RWPE2 (cell line): ENCODE measurements around the gene SH3YL1.

Source experiments
- ATAC-seq: fragments of 200-7000 bp; cut with Tn5 transposase; 3 replicates; pipeline ENCODE4 v1.9.1; 2021; ENCODE audit warnings: low read depth
- DNase-seq: peaks from one replicate; pipeline ENCODE4 v3.0.0-alpha.2; 2020; ENCODE audit warnings: low spot score
- H3K27ac ChIP-seq: fragments of 450-650 bp; 2 replicates; pipeline ENCODE4 v1.5.1; 2017; ENCODE audit warnings: mild to moderate bottlenecking; ENCODE audit not compliant: poor library complexity, severe bottlenecking
- H3K27me3 ChIP-seq: fragments of 250-450 bp; sonication (Bioruptor Pico); 2 replicates; pipeline ENCODE4 v1.5.1; 2021; ENCODE audit warnings: mild to moderate bottlenecking, moderate library complexity; ENCODE audit not compliant: insufficient read depth, poor library complexity, severe bottlenecking
- H3K36me3 ChIP-seq: fragments of 250-450 bp; sonication (Bioruptor Pico); 2 replicates; pipeline ENCODE4 v1.5.1; 2020; ENCODE audit warnings: low read depth, mild to moderate bottlenecking, moderate library complexity
- H3K4me1 ChIP-seq: fragments of 250-450 bp; sonication (Bioruptor Pico); 2 replicates; pipeline ENCODE4 v1.5.1; 2021; ENCODE audit warnings: mild to moderate bottlenecking, moderate library complexity; ENCODE audit not compliant: insufficient read depth, poor library complexity, severe bottlenecking
- H3K4me3 ChIP-seq: fragments of 250-450 bp; sonication (Bioruptor Pico); 2 replicates; pipeline ENCODE4 v1.5.1; 2021; ENCODE audit warnings: mild to moderate bottlenecking, moderate library complexity; ENCODE audit not compliant: severe bottlenecking
- H3K9me3 ChIP-seq: fragments of 250-450 bp; sonication (Bioruptor Pico); 2 replicates; pipeline ENCODE4 v1.5.1; 2021; ENCODE audit warnings: mild to moderate bottlenecking, moderate library complexity; ENCODE audit not compliant: severe bottlenecking
- TF ChIP-seq, protein P1 (sequence below): fragments of 450-650 bp; IDR thresholded peaks from one replicate; pipeline ENCODE4 v1.5.1; 2017; ENCODE audit warnings: mild to moderate bottlenecking, moderate library complexity; ENCODE audit not compliant: poor library complexity, severe bottlenecking

Gene SH3YL1, protein sequence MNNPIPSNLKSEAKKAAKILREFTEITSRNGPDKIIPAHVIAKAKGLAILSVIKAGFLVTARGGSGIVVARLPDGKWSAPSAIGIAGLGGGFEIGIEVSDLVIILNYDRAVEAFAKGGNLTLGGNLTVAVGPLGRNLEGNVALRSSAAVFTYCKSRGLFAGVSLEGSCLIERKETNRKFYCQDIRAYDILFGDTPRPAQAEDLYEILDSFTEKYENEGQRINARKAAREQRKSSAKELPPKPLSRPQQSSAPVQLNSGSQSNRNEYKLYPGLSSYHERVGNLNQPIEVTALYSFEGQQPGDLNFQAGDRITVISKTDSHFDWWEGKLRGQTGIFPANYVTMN

GRCh38 chr2:263774-264492, at the start of gene SH3YL1:
TSS of gene SH3YL1 (minus strand) at chr2:264032. CDS start at chr2:263984, 48 bp downstream.
- TF ChIP-seq, protein P1, sequence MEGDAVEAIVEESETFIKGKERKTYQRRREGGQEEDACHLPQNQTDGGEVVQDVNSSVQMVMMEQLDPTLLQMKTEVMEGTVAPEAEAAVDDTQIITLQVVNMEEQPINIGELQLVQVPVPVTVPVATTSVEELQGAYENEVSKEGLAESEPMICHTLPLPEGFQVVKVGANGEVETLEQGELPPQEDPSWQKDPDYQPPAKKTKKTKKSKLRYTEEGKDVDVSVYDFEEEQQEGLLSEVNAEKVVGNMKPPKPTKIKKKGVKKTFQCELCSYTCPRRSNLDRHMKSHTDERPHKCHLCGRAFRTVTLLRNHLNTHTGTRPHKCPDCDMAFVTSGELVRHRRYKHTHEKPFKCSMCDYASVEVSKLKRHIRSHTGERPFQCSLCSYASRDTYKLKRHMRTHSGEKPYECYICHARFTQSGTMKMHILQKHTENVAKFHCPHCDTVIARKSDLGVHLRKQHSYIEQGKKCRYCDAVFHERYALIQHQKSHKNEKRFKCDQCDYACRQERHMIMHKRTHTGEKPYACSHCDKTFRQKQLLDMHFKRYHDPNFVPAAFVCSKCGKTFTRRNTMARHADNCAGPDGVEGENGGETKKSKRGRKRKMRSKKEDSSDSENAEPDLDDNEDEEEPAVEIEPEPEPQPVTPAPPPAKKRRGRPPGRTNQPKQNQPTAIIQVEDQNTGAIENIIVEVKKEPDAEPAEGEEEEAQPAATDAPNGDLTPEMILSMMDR = no peak
- DNase-seq (peak; percentile 70), ATAC-seq (peak; percentile 59)
- H3K27ac ChIP-seq = peak within 1 kb of the TSS; percentile 58
- H3K4me3 ChIP-seq = peak within 1 kb of the TSS; percentile 82
- H3K4me1 ChIP-seq = peaks cover 15% of the 10 kb centered on the region
- no peaks in the 10 kb centered on the region for H3K27me3 ChIP-seq
- H3K36me3 ChIP-seq = peaks cover 23% of the 10 kb centered on the region
- H3K9me3 ChIP-seq = no peaks in the 10 kb centered on the region

- ATAC-seq = no peak
- no peaks in the 10 kb centered on the region for H3K36me3 ChIP-seq
- no peaks in the 10 kb centered on the region for H3K4me1 ChIP-seq
- no peaks in the 10 kb centered on the region for H3K27me3 ChIP-seq
- no peak overlapping the region for H3K4me3 ChIP-seq
- H3K9me3 ChIP-seq = no peaks in the 10 kb centered on the region
- no peak for DNase-seq
- TF ChIP-seq, protein P1 = no peak
- H3K27ac ChIP-seq = no peak overlapping the region
Observed at GRCh38 chr2:310994-311393, 47.2 kb upstream of the SH3YL1 start.

DNA sequence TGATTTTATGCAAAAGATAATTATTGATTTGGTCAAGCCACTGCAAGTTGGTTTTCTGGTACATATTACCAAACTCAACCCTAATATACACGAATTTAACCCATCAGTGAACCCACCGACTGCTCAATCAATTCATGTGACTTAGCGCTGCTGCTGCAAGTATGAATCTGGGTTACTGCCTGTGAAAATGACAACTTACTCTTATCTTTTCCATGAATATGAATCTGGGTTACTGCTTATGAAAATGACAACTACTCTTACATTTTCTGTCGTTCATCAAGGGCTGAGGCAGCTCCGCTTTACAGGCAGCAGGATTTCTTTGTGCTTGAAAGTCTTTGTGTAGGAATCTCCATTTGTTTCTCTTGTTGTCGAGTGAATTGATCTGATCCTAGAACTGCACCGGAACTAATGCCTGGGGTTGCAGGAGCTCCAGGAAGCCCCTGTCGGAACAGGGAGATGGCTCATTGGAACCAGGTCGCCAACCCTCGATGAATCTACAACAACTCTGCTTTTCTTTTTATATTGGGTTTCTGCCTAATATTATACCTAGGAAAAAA, 46.2 kb upstream of the SH3YL1 start:
- no peaks in the 10 kb centered on the region for H3K9me3 ChIP-seq
- no peak overlapping the region for H3K27ac ChIP-seq
- ATAC-seq (no peak), DNase-seq (no peak)
- H3K36me3 ChIP-seq = no peaks in the 10 kb centered on the region
- TF ChIP-seq, protein P1 = no peak
- H3K4me3 ChIP-seq = no peak overlapping the region
- H3K4me1 ChIP-seq = no peaks in the 10 kb centered on the region
- H3K27me3 ChIP-seq = no peaks in the 10 kb centered on the region

DNA sequence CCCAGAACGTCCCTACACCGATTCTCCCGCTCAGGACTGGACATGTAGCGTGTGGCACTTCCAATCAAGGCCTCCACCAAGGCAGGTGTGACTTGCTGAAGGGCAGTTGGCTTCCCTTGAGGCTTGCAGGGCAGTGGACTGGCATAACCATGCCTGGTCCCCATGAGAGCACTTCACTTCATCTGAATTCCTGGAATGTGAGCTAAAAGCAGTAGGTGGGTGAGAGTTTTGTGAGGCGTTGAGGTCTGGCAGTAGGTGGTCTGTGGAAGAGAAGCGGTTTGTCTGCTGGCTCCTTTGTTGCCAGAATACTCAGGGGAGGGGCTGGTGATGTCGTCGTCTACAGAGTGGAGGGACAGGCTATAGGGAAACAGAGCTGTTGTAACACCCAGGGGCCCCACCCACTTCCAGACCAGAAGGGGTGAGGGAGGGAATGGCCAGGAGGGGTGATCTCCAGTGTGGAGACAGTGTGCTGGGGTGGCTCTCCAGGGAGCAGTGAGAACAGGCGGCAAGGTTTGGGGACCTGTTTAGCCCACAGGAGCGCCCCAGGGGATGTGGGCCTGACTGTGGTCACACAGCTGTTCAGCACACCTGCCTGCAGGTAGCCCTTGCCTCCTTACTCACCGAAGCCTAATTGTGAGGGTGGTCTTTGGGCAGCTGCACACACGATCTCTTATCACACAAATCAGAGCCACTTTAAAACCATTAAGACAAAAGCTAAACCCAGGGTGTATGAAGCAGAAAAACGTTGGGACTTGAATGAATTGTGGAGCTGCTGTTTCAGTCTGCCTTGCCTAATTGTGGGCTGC, 45.5 kb upstream of the SH3YL1 start:
- DNase-seq (no peak), ATAC-seq (no peak)
- H3K4me3 ChIP-seq = no peak overlapping the region
- H3K27me3 ChIP-seq = no peaks in the 10 kb centered on the region
- H3K4me1 ChIP-seq = no peaks in the 10 kb centered on the region
- no peaks in the 10 kb centered on the region for H3K36me3 ChIP-seq
- no peaks in the 10 kb centered on the region for H3K9me3 ChIP-seq
- no peak overlapping the region for H3K27ac ChIP-seq
- TF ChIP-seq, protein P1 = no peak
